ENCODE results near the gene LAMA5. TPM values are rescaled to one million over a fixed set of nuclear protein-coding genes. Genes with fewer than 3 reads are reported as not detected.

LAMA5 gene
- polyA plus RNA-seq, 3 donors: 0.05 TPM; not detected in 2

GRCh38 chr20:62359491-62360121 lies 7.5 kb downstream of the LAMA5 start:
- no peak for DNase-seq
- no peak overlapping the region for H3K4me3 ChIP-seq (replicated peaks in 1 of 3; ENCODE audit: low read depth in 2 of 3, low read length in 3 of 3)
- H3K79me2 ChIP-seq (ENCODE audit: insufficient read depth, low read length): no peaks in the 10 kb centered on the region
- H3K4me2 ChIP-seq (replicated peaks; ENCODE audit: extremely low read depth, low read length, poor library complexity, severe bottlenecking): no peak overlapping the region
- 84% methylated on average over 22 of the region's 25 CpGs for WGBS (ENCODE audit: insufficient coverage)
- Mint-ChIP-seq H3K27me3 (ENCODE audit: low read depth in 3 of 3) (peaks cover 3 to 33% (median 19%) of the 10 kb centered on the region in 3 donors), H3K4me3 (no peak overlapping the region), H3K36me3 (no peaks in the 10 kb centered on the region), H3K4me1 (no peaks in the 10 kb centered on the region), H3K27ac (no peak overlapping the region), H3K9me3 (no peaks in the 10 kb centered on the region)
- H3K9ac ChIP-seq (ENCODE audit: insufficient read depth, low read length, poor library complexity, severe bottlenecking): no peak overlapping the region
- H2AFZ ChIP-seq (ENCODE audit: insufficient read depth, low read depth, low read length, poor library complexity, severe bottlenecking): no peak overlapping the region
- H3K9me3 ChIP-seq (replicated peaks in 1 of 2; ENCODE audit: control insufficient read depth in 1 of 2, insufficient read depth in 1 of 2, low read length in 2 of 2): no peaks in the 10 kb centered on the region
- no peak overlapping the region for H3K27ac ChIP-seq (ENCODE audit: low read depth in 1 of 2, low read length in 2 of 2)
- H4K20me1 ChIP-seq (ENCODE audit: insufficient read depth, low read length): no peaks in the 10 kb centered on the region
- no peaks in the 10 kb centered on the region for H3K36me3 ChIP-seq (replicated peaks in 1 of 2; ENCODE audit: control insufficient read depth in 1 of 2, insufficient read depth in 2 of 2, low read length in 2 of 2)
- TF ChIP-seq CTCF (IDR thresholded peaks at IDR 0.05): no peak
- peaks cover 0 to 11% of the 10 kb centered on the region in 2 donors for H3K27me3 ChIP-seq (ENCODE audit: control insufficient read depth in 2 of 2, insufficient read depth in 2 of 2, low read length in 2 of 2)
- intact Hi-C loops (cut with micrococcal nuclease): no loop called here
- H3K4me1 ChIP-seq (ENCODE audit: control insufficient read depth in 1 of 2, insufficient read depth in 2 of 2, low read length in 2 of 2): no peaks in the 10 kb centered on the region

- intact Hi-C loops (cut with micrococcal nuclease): no loop called here
- no peaks in the 10 kb centered on the region for H4K20me1 ChIP-seq (ENCODE audit: insufficient read depth, low read length)
- no peak overlapping the region for H3K9ac ChIP-seq (ENCODE audit: insufficient read depth, low read length, poor library complexity, severe bottlenecking)
- WGBS (ENCODE audit: insufficient coverage): 90% methylated on average over 10 of the region's 16 CpGs
- H3K4me3 ChIP-seq (replicated peaks in 1 of 3; ENCODE audit: low read depth in 2 of 3, low read length in 3 of 3): no peak overlapping the region
- Mint-ChIP-seq H3K27me3 (ENCODE audit: low read depth in 3 of 3) (peaks cover 3 to 29% (median 15%) of the 10 kb centered on the region in 3 donors), H3K4me1 (no peaks in the 10 kb centered on the region), H3K36me3 (no peaks in the 10 kb centered on the region), H3K9me3 (no peaks in the 10 kb centered on the region), H3K27ac (no peak overlapping the region), H3K4me3 (no peak overlapping the region)
- H3K9me3 ChIP-seq (replicated peaks in 1 of 2; ENCODE audit: control insufficient read depth in 1 of 2, insufficient read depth in 1 of 2, low read length in 2 of 2): no peaks in the 10 kb centered on the region
- no peaks in the 10 kb centered on the region for H3K4me1 ChIP-seq (ENCODE audit: control insufficient read depth in 1 of 2, insufficient read depth in 2 of 2, low read length in 2 of 2)
- no peak for DNase-seq
- H3K36me3 ChIP-seq (replicated peaks in 1 of 2; ENCODE audit: control insufficient read depth in 1 of 2, insufficient read depth in 2 of 2, low read length in 2 of 2): no peaks in the 10 kb centered on the region
- H2AFZ ChIP-seq (ENCODE audit: insufficient read depth, low read depth, low read length, poor library complexity, severe bottlenecking): no peak overlapping the region
- H3K27ac ChIP-seq (ENCODE audit: low read depth in 1 of 2, low read length in 2 of 2): no peak overlapping the region
- H3K27me3 ChIP-seq (ENCODE audit: control insufficient read depth in 2 of 2, insufficient read depth in 2 of 2, low read length in 2 of 2): peaks cover 0 to 11% of the 10 kb centered on the region in 2 donors
- no peak for TF ChIP-seq CTCF (IDR thresholded peaks at IDR 0.05)
- H3K79me2 ChIP-seq (ENCODE audit: insufficient read depth, low read length): no peaks in the 10 kb centered on the region
- H3K4me2 ChIP-seq (replicated peaks; ENCODE audit: extremely low read depth, low read length, poor library complexity, severe bottlenecking): no peak overlapping the region
These were observed 8.0 kb downstream of the LAMA5 start for GRCh38 chr20:62359043-62359490.
